ENCODE data around the gene DRAP1.
A peak's percentile ranks its signal among the peaks of the same experiment; 100 is the strongest.

DRAP1 gene
- total RNA-seq: 36.5 to 97.0 (median 49.9) reads per million in 18 experiments

DNA sequence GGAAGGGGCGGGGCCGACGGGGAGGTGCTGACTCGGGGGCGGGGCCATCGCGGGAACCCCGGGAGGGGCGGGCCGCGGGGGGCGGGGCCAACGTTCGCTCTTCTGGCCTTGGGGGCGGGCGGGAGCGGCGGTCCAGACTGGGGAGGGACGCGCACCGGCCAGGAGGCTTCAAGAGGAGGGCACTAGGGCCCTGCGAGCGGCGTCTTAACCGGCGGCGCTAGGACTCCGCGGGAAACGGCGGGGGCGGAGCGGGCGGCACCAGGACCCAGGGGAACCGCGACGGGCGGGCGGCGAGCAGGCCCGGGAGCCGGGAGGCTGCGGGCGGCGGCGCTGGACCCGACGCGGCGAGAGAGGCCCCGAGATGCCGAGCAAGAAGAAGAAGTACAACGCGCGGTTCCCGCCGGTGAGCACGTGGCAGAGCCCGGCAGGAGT is at the start of gene DRAP1:
DRAP1 (plus strand) TSS at position 286 of the 432 bp plus-strand sequence; CDS start at position 362, 76 bp downstream.
- peak; percentile 98 to 99 for DNase-seq

DNA sequence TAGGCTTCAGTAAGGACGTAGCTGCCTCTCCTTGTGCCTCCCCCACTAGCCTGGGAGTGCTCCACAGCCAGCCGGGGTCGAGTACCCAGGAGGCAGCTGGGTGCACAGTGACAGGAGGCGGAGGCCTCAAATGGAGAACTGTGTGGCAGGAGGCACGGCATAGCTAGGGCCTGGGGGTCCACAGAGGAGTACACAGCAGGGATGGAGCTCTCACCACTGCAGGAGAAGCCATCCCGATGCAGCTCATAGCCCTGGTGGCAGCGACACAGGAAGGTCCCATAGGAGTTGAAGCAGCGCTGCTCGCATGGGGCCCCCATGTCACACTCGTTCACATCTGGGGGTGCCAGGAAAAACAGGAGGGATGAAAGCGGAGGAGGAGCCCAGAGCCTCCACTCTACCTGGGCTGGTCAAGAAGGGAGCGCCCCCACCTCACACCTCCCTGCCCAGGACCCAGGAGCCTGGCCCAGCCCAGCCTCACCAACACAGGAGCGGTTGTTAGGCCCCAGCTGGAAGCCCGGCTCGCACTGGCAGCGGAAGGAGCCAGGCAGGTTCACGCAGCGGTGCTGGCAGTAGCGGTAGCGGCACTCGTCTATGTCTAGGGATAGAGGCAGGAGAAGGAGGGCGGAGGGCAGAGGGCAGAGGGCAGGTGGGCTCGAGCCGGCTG is 49.5 kb upstream of the DRAP1 start:
- DNase-seq: no peak

DNA sequence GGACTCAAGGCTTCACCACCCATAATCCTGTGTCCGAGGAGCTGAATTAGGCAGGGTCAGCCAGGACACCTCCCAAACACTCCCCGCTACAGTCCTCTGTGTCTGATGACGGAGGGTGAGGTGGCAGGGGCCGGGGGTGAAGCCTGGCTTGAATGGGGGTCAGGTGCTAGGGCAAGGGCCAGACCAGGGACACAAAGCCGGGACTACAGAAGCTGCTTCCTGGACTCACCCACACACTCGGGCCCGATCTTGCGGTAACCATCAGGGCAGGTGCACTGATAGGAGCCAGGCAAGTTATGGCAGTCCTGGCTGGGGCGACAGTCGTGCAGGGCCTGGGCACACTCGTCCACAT is 48.9 kb upstream of the DRAP1 start:
- no peak for DNase-seq

GRCh38 chr11:65870706-65871681 is 48.2 kb upstream of the DRAP1 start:
- DNase-seq: no peak

GRCh38 chr11:65871811-65872548 is 47.2 kb upstream of the DRAP1 start:
- DNase-seq: no peak

- DNase-seq: no peak
These were observed 46.5 kb upstream of the DRAP1 start, which contains the start of gene EFEMP2 for GRCh38 chr11:65872586-65873317. Gene EFEMP2 (minus strand): TSS chr11:65872800. CDS start chr11:65872354, 446 bp downstream.

DNA sequence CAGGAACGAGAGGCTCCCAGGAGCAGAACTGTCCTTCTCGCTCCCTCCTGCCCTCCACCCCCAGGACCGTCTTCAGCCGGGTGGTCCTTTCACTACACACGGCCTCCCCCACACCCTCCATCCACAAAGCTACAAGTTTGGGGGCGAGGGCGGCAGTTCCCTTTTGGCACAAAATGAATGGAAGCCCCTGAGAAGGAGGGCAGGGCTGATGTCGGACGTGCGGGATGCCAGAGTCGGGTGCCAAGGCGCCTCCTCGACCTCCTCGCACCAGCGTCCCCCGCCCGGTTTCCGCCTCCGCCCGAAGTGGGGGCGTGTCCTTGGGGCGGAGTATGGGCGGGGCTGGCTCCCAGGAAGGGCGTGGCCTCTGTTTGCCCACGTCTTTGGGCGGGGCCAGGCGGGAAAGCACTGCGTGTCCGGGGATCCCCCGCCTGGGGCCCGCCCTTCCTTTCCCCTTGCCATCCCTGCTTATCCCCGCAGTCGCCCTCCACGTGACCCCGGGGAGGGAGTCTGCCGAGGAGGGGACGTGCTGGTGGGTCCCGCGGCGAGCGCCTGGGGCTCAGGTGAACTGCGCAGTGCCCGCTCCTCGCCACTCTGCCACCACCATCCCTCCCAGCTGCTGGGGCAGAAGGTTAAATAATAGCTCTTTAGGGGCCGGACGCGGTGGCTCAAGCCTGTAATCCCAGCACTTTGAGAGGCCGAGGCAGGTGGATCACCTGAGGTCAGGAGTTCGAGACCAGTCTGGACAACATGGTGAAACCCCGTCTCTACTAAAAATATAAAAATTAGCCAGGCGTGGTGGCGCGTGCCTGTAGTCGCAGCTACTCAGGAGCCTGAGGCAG is 45.7 kb upstream of the DRAP1 start:
- DNase-seq: peak; percentile 90 to 91

GRCh38 chr11:65879617-65880016 is 39.6 kb upstream of the DRAP1 start, which contains the start of gene CTSW:
Gene CTSW (plus strand): TSS chr11:65879837. CDS start chr11:65879855, 18 bp downstream.
- peak in 1 of 2 donors; percentile 48 for DNase-seq

DNA sequence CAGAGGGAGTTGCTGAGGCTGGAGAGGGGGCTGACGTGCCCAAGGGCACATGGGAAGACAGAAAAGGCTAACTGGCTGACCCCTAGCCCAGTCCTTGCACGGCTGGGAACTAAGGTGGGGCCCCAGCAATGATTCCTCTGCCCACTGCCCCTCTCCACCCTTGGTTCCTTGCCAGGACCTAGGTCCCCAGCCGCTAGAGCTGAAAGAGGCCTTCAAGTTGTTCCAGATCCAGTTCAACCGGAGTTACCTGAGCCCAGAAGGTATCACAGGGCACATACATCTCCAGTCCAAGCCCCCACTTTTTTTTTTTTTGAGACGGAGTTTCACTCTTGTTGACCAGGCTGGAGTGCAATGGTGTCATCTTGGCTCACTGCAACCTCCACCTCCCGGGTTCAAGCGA is 39.2 kb upstream of the DRAP1 start:
- no peak for DNase-seq

GRCh38 chr11:65880844-65881421 is 38.3 kb upstream of the DRAP1 start:
- DNase-seq: no peak

DNA sequence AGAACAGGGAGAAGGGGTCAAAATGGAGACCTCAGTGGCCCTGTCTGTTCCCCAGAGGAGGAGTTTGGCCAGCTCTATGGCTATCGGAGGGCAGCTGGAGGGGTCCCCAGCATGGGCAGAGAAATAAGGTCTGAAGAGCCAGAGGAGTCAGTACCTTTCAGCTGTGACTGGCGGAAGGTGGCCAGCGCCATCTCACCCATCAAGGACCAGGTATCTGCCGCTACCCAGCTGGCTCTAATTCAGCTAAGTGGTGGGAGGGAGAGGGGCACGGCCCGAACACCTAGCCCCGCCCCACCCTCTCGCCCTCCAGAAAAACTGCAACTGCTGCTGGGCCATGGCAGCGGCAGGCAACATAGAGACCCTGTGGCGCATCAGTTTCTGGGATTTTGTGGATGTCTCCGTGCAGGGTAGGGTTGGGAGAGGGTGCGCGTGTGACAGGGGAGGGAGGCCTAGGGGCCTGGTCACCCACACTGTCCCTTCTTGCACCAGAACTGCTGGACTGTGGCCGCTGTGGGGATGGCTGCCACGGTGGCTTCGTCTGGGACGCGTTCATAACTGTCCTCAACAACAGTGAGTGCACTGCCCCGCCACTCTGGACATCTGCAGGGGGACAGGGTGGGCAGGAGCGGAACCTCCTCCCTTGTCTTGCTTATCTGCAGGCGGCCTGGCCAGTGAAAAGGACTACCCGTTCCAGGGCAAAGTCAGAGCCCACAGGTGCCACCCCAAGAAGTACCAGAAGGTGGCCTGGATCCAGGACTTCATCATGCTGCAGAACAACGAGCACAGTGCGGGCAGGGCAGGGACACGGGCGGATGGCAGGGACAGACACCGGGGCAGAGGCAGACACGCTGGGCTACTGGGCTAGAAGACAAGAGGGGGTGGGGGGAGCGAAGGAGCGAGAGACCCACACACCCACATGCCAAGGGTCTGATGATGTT is 36.8 kb upstream of the DRAP1 start:
- no peak for DNase-seq

GRCh38 chr11:65883058-65883761 is 36.0 kb upstream of the DRAP1 start:
- no peak for DNase-seq

GRCh38 chr11:65883786-65884715 is 35.2 kb upstream of the DRAP1 start:
- no peak for DNase-seq

- DNase-seq: peak; percentile 83 to 85
These were observed 34.5 kb upstream of the DRAP1 start for GRCh38 chr11:65884716-65885092.

- DNase-seq: no peak
These were observed 34.0 kb upstream of the DRAP1 start for GRCh38 chr11:65885231-65885630.

DNA sequence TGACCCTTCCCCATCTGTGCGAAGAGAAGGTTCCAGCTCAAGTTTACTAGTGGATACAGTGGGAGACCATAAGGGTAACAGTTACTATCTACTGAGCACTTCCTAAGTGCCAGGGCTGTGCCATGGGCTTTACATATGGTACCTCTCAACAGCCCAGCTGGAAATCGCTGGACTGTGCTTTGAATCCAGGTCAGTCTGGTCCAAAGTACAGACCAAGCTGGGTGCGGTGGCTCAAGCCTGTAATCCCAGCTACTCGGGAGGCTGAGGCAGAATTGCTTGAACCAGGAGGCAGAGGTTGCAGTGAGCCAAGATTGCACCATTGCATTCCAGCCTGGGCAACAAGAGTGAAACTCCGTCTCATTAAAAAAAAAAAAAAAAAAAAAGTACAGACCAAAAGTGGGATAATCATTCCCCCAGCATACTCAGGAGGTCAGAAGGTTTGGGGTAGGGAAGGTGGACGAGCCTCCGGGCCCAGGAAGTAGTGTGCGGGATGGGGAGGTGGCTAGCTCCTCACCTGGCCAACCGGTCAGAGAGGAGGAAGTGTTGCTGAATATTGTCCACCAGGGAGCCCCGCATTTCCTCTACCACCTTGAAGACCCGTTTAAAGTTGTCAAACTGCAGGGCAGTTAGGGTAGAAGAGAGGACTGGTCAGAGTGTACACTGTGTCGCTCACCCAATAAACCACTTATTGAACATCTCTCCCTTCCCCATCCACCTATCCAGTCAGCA is 33.3 kb upstream of the DRAP1 start:
- no peak for DNase-seq
